Measurements from ENCODE around the gene AFG1L. TPM values are rescaled to one million over a fixed set of nuclear protein-coding genes. Genes with fewer than 3 reads are reported as not detected.
"Not testable (repeated sequence)": the region's sequence is repeated elsewhere in the genome, so short reads cannot be mapped to it uniquely, and the experiment has no call there.

The AFG1L gene
- polyA plus RNA-seq, 3 donors from 2014 or later, result 4.1 to 5.4 TPM; not detected in 1

- Mint-ChIP-seq H3K27ac (no peak overlapping the region), H3K4me1 (no peaks in the 10 kb centered on the region), H3K4me3 (no peak overlapping the region), H3K36me3 (peaks cover 4 to 12% (median 12%) of the 10 kb centered on the region in 3 donors), H3K27me3 (ENCODE audit: low read depth in 3 of 3) (peaks cover 0 to 3% (median 2%) of the 10 kb centered on the region in 3 donors), H3K9me3 (peaks cover 0 to 1% (median 0%) of the 10 kb centered on the region in 6 donors)
- no peak for DNase-seq
Measured at GRCh38 chr6:108518714-108519576, 224.1 kb downstream of the AFG1L start.

- H3K27ac Mint-ChIP-seq, result no peak overlapping the region
Measured at GRCh38 chr6:108521616-108522107, 226.8 kb downstream of the AFG1L start.

GRCh38 chr6:108523697-108524096, 228.8 kb downstream of the AFG1L start:
- DNase-seq, result no peak
- Mint-ChIP-seq H3K27me3 (ENCODE audit: low read depth in 3 of 3) (peaks cover 0 to 4% (median 0%) of the 10 kb centered on the region in 3 donors), H3K4me3 (no peak overlapping the region), H3K9me3 (no peaks in the 10 kb centered on the region), H3K4me1 (no peaks in the 10 kb centered on the region), H3K36me3 (peaks cover 4 to 19% (median 10%) of the 10 kb centered on the region in 3 donors), H3K27ac (no peak overlapping the region)

More at GRCh38 chr6:108521616-108522107, 226.8 kb downstream of the AFG1L start:
- Mint-ChIP-seq H3K4me3 (no peak overlapping the region), H3K9me3 (no peaks in the 10 kb centered on the region), H3K4me1 (no peaks in the 10 kb centered on the region), H3K27me3 (ENCODE audit: low read depth in 3 of 3) (peaks cover 0 to 4% (median 0%) of the 10 kb centered on the region in 3 donors), H3K36me3 (peaks cover 4 to 19% (median 10%) of the 10 kb centered on the region in 3 donors)
- no peak for DNase-seq

GRCh38 chr6:108524528-108525248, 229.8 kb downstream of the AFG1L start:
- H3K27me3 Mint-ChIP-seq (ENCODE audit: low read depth in 3 of 3), result peaks cover 0 to 4% (median 2%) of the 10 kb centered on the region in 3 donors
- no peak for DNase-seq
- no peaks in the 10 kb centered on the region for H3K9me3 Mint-ChIP-seq
- H3K36me3 Mint-ChIP-seq, result peaks cover 4 to 19% (median 10%) of the 10 kb centered on the region in 3 donors
- H3K27ac Mint-ChIP-seq, result no peak overlapping the region
- no peaks in the 10 kb centered on the region for H3K4me1 Mint-ChIP-seq
- H3K4me3 Mint-ChIP-seq, result no peak overlapping the region

- H3K4me3 Mint-ChIP-seq, result no peak overlapping the region
- peak in 1 of 3 donors; percentile 24 for DNase-seq
- no peaks in the 10 kb centered on the region for H3K4me1 Mint-ChIP-seq
- no peak overlapping the region for H3K27ac Mint-ChIP-seq
- H3K9me3 Mint-ChIP-seq, result no peaks in the 10 kb centered on the region
- H3K27me3 Mint-ChIP-seq (ENCODE audit: low read depth in 3 of 3), result peaks cover 0 to 4% (median 2%) of the 10 kb centered on the region in 3 donors
- H3K36me3 Mint-ChIP-seq, result peaks cover 4 to 19% (median 14%) of the 10 kb centered on the region in 3 donors
Measured at GRCh38 chr6:108526739-108527174, 231.9 kb downstream of the AFG1L start.

GRCh38 chr6:108528878-108529277, 234.0 kb downstream of the AFG1L start:
- Mint-ChIP-seq H3K27me3 (ENCODE audit: low read depth in 3 of 3) (peaks cover 0 to 4% (median 2%) of the 10 kb centered on the region in 3 donors), H3K36me3 (peaks cover 0 to 8% (median 7%) of the 10 kb centered on the region in 3 donors), H3K4me3 (no peak overlapping the region), H3K4me1 (no peaks in the 10 kb centered on the region), H3K27ac (no peak overlapping the region), H3K9me3 (no peaks in the 10 kb centered on the region)
- no peak for DNase-seq

GRCh38 chr6:108531332-108531731, 236.5 kb downstream of the AFG1L start:
- Mint-ChIP-seq H3K9me3 (no peaks in the 10 kb centered on the region), H3K27ac (peak overlapping the region in 1 of 6 donors; percentile 3), H3K4me1 (no peaks in the 10 kb centered on the region)

GRCh38 chr6:108535114-108535742, 240.4 kb downstream of the AFG1L start:
- Mint-ChIP-seq H3K9me3 (no peaks in the 10 kb centered on the region), H3K27me3 (ENCODE audit: low read depth in 3 of 3) (peaks cover 0 to 8% (median 5%) of the 10 kb centered on the region in 3 donors), H3K27ac (no peak overlapping the region), H3K4me1 (no peaks in the 10 kb centered on the region), H3K4me3 (no peak overlapping the region), H3K36me3 (peaks cover 0 to 5% (median 0%) of the 10 kb centered on the region in 3 donors)
- no peak for DNase-seq

More at GRCh38 chr6:108531332-108531731, 236.5 kb downstream of the AFG1L start:
- DNase-seq, result no peak
- Mint-ChIP-seq H3K4me3 (no peak overlapping the region), H3K27me3 (ENCODE audit: low read depth in 3 of 3) (peaks cover 0 to 8% (median 2%) of the 10 kb centered on the region in 3 donors), H3K36me3 (peaks cover 0 to 5% (median 0%) of the 10 kb centered on the region in 3 donors)

GRCh38 chr6:108535920-108536535, 241.2 kb downstream of the AFG1L start:
- not testable (repeated sequence) for DNase-seq; H3K36me3 Mint-ChIP-seq; H3K9me3 Mint-ChIP-seq; H3K27me3 Mint-ChIP-seq (ENCODE audit: low read depth in 3 of 3); H3K4me1 Mint-ChIP-seq; H3K27ac Mint-ChIP-seq; H3K4me3 Mint-ChIP-seq

- Mint-ChIP-seq H3K4me1 (peaks cover 32 to 36% of the 10 kb centered on the region in 2 donors), H3K27ac (peak overlapping the region in 1 of 6 donors; percentile 4), H3K4me3 (peak overlapping the region in 2 of 5 donors; percentile 24 to 31), H3K27me3 (ENCODE audit: low read depth in 3 of 3) (peaks cover 0 to 4% (median 3%) of the 10 kb centered on the region in 3 donors), H3K36me3 (no peaks in the 10 kb centered on the region), H3K9me3 (no peaks in the 10 kb centered on the region)
- DNase-seq, result peak; percentile 64 to 71 (median 69)
Measured at GRCh38 chr6:108541843-108542759, 247.2 kb downstream of the AFG1L start.

- H3K27ac Mint-ChIP-seq, result no peak overlapping the region
Measured at GRCh38 chr6:108543175-108543940, 248.5 kb downstream of the AFG1L start.

GRCh38 chr6:108544606-108545005, 249.8 kb downstream of the AFG1L start:
- Mint-ChIP-seq H3K9me3 (no peaks in the 10 kb centered on the region), H3K4me1 (peaks cover 35 to 40% of the 10 kb centered on the region in 2 donors), H3K4me3 (no peak overlapping the region)

More at GRCh38 chr6:108543175-108543940, 248.5 kb downstream of the AFG1L start:
- H3K4me3 Mint-ChIP-seq, result no peak overlapping the region
- peaks cover 35 to 40% of the 10 kb centered on the region in 2 donors for H3K4me1 Mint-ChIP-seq
- H3K36me3 Mint-ChIP-seq, result no peaks in the 10 kb centered on the region
- H3K27me3 Mint-ChIP-seq (ENCODE audit: low read depth in 3 of 3), result peaks cover 0 to 4% (median 0%) of the 10 kb centered on the region in 3 donors
- no peaks in the 10 kb centered on the region for H3K9me3 Mint-ChIP-seq
- DNase-seq, result no peak

More at GRCh38 chr6:108544606-108545005, 249.8 kb downstream of the AFG1L start:
- no peak for DNase-seq
- H3K27me3 Mint-ChIP-seq (ENCODE audit: low read depth in 3 of 3), result peaks cover 0 to under 1% (median 0%) of the 10 kb centered on the region in 3 donors
- no peak overlapping the region for H3K27ac Mint-ChIP-seq
- no peaks in the 10 kb centered on the region for H3K36me3 Mint-ChIP-seq

Data from immature natural killer cell (primary cell).